ENCODE data around the gene ARRDC3.

Gene ARRDC3

DNA sequence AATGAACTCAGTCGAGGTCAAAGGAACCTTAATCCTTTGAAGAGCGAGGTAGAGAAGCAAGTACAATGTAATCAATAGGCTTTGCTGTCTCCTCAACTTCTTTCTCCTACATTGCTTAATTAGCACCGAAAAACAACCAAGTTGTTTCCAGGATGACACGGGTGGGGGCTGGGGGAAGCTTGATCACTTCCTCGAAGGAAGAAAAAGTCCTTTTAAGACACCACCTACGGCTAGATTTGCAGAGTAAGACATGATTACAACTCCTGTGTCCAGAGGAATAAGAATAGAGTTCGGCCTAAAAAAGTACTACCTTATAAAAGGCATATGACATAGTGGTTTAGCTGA, 811 bp upstream of the ARRDC3 start:
- peak; percentile 62 for DNase-seq

DNA sequence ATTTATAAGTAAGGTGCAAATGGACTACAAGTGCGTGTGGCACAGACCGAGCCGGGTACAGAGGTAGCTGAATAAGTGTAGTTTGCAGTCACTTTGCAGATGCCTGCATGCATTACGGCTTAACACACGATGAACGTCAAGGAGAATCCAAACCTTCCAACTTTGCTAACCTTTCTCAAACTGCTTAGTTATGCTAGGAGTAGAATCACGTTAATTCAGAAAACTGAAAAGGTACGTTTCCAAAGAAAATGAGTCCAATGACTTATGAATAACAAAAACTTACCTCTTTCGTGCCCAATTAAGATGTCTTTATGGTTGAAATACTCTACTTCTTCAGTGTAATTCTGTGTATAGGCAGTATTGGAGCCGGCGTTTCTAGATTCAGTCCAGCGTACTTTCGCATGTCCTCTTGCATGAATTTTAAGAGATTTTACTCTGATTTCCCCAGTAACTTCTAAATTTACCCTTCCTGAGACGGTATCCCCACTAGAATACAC, 539 bp downstream of the ARRDC3 start:
- DNase-seq = peak; percentile 72

DNA sequence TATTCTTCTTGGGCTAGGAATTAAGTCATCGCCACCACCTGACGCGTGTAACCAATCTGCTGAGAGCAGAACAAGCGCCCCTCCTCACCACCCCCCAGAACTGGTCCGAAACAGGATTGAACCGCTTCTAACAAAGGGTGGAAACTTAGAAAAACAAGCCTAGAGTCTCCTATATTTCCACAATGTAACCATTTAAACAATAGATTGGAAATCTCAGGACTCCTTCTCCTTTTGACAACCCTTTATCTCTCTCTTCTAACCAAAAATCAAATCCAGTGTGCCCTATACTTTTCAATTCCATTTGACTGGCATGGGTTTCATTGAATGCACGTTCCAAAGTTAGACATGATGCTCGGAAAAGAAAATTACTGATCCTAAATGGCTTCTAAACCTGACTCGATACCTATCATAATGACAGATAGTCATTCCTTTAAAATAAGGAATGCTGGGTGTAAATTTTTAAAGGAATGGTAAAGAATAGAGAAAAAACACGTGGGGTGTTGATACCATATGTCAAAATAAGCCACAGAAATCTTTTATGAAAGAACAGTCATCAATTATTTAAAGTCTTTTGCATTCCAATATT, 1.2 kb downstream of the ARRDC3 start:
- DNase-seq = peak; percentile 94

DNA sequence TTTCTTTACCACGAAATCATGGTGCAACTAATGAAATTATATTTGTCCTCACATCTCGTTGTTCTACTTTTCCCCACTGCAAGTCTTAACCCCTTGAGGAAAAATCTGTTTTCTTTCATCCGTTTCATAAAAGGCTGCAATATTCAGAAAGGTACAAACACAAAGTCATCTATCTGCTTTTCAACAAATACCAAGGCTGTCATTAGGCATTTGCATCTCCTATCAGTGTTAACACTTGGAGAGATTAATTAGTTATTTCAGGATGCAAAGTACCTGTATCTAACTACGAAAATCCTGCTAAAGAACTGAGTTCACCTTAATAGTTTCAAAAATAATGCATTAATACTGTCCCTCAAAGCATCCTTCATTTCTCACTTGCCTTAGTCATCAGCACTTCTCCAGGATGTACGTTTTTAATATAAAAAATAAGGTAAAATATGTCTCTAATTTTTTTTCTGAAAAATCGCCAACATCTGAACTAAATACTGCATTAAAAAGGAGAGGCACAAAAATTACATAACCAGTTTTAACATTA, 1.8 kb downstream of the ARRDC3 start:
- no peak for DNase-seq

DNA sequence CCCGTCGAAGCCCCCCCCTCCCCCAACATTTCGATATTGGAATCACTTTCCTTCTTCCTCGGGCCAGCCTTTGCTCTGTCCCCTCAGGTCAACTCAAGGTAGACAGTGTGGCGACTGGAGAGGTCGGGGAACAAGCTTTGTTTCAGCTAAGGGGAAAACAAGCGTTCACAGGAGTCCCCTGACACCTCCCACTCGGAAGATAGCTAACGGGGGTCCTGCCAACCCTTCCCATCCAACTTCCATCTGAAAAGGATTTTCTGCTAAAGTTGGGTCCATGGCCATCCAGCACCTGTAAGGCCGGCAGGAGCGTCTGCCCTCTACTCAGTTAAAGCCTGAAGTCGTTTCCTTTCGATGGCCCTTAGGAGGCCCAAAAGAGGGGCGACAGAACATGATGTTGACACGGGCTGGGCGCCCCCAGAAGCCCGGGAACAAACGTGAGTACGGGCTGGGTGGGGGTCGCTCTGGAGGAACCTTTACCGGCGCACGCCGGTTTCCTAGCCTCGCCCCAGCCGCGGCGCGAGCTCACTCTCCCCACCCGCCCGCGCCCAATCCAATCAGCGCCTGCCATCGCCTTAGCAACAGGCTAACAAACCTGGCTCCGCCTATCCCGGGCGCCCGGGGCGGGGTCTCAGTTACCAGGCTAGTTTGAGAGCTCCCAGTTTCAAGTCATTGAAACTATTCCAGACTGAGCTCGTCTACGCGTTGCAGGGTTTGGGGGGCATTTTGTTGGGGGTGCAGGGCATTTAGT, 2.5 kb downstream of the ARRDC3 start:
- peak; percentile 99 for DNase-seq

DNA sequence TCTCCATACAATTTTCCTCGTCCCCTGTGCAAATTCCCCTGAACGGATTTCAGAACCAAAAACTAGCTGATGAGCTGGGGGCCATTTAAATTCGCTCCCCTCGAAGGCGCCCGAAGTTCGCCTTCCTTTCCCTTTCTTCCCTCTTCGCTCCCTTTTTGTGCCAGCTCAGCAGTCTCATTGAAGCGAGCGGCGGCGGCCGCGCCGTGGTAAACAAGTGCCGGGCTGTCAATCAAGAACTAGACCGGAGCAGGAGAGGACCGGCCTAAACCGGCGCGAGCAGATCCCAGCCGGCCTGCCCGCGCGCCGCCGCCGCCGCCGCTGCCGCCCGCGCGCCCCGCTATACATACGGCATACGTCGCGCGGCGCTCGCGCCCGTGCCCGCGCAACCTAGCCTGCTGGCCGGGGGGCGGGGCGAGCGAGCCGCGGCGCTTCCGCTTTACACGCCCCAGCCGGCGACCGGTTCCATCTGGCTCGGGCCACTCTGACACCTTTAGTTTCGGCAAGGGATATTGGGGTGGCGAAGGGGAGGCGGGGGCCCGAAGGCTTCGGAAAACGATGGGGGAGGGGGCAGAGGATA, 3.1 kb downstream of the ARRDC3 start:
- DNase-seq = peak; percentile 97

DNA sequence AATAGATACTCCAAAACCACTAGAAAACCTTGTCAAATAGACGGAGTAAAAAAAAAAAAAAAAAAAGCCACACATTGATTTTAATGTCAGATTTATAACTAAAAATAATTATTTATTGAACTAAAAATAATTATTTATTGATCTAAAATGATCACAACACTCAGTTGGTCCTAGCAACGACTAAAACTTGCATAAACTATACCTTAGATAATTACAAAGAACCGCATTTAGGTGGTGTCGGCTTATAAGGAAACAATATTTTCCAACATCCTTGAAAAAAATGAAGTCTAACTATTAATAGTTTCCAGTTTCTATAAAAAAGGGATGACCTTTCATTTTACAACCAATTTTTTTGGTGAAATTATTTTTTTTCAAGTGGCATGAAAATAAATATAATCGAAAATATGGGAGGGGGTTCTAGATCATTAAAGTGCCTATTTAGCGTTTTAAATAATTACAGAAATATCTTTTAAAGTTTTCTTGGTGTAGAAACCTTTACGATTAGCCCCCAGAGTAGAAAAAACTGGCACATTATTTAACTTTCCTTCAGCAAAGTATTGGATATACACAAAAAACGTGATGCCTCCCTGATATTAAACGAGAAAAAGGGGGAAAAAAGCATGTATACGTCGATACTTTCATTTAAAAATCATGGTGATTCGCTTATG, 3.7 kb downstream of the ARRDC3 start:
- DNase-seq = peak; percentile 20

DNA sequence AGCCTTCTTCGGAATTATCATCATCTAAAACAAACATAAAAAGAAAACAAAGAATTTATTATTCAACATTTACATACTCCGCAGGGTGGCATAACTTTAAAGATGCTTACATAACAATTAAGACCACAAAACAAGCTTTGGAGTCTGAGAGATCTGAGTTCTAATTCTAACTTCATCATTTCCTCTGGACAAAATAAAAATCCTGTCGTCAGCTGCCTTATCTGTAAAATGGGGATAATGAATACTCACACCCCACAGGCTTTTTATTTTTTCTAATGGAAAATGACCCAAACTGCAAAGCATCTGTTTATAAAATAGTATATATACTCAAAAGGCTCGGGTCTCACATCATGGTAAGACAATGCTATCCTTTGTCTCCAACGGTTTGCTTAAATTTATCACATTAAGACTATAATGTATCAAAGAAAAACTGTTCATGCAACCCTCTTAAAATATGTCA, 4.3 kb downstream of the ARRDC3 start:
- peak; percentile 40 for DNase-seq

DNA sequence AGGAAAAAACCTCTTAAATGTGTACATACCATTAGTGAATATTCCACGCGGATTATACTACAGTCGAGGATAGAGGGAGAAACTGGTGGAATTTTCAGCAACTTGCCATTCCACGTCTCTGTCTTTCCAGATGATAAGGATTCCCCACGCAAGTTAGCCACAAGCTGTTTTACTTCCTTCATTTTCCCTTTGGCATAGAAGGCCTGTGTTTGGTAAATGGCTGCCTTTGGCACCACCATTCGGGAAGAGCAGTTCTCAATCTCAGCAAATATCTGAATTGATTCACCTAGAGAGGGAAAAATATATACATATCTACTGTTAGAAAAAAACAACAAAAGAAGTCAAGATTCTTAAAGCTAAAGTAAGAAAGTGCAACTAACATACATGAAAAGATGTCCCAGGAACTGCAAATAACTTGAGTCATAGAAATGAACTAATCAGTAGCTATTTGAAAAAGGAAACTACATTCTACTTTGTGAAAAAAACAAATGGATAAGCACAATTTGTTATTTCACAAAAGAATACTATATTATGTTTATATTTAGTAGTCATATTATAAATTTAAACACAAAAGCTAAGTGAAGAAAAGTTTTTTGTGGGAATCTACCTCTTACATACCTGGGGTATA, 8.1 kb downstream of the ARRDC3 start:
- DNase-seq = no peak

DNA sequence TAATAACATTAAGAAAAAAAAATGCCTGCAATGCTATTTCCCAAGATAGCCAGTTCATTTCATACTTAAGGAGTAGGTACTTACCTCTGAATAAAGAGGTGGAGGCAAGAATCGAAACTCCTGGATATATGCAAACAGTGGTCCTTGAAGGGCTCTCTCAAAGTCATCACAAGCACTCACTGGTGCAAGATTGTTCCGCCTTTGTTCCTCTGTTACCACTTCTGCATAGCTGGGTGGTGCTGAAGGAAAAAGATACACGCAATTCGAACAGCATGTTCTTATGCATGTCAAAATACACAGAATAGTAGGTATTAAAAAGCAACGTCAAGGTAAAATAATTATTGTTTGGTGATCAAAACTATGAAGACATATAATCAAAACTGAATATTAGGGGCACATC, 9.5 kb downstream of the ARRDC3 start:
- DNase-seq = no peak

DNA sequence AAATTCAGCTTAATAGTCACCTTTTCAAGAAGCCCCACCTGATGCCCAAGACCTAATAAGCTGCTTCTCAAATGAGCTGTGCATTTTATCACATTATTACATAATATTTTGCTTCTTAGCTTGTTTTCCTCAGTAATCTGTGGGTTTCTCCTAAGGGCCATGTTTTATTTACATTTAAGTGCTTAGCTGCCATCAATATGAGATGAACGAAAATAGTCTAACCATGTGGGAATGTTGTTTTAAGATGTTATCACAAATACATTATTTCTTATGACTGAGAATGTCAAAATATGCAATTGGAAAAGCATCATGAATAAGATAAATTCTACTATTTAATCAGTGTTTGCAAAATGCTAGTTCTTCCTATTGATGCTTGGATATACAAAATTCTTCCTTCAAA, 10.1 kb downstream of the ARRDC3 start:
- DNase-seq = no peak

DNA sequence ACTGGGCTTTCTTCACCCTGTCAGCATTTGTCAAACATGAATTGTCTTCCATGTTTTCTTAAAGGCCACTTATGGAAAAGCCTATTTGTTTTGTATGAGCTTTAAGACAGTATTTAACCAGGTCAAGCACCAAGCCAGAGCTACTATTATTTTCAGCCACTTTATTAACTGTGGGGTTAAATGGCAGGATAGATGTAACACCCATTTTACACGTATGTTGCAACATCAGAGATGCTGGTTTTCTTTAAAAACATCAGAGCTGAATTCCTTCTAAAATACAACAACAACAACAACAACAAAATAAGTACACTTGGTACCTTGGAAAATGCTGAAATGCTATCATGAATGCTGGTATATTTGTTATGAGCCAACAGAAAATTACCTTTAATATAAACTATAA, 13.6 kb downstream of the ARRDC3 start:
- no peak for DNase-seq

DNA sequence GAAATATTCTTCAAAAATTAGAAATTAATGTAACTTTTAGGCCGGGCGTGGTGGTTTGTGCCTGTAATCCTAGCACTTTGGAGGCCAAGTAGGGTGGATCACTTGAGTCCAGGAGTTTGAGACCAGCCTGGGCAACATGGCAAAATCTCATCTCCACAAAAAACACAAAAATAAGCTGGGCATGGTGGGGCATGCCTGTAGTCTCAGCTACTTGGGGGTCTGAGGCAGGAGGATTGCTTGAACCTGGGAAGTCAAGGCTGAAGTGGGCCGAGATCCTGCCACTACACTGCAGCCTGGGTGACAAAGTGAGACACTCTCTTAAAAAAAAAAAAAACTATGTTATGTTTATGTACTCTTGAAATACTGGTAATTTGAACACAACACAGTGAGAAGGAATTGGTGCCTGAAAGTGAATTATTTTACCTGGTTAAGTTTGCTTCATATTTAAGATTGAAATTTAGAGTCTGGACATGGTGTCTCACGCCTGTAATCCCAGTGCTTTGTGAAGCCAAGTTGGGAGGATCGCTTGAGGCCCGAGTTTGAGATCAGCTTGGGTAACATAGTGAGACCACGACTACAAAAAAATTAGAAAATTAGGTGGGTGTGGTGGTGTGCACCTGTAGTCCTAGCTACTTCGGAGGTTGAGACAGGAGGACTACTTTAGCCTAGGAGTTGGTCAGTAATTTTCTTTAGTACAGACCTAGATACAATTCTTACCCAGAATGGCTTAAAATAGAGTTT, 15.0 kb downstream of the ARRDC3 start:
- no peak for DNase-seq

DNA sequence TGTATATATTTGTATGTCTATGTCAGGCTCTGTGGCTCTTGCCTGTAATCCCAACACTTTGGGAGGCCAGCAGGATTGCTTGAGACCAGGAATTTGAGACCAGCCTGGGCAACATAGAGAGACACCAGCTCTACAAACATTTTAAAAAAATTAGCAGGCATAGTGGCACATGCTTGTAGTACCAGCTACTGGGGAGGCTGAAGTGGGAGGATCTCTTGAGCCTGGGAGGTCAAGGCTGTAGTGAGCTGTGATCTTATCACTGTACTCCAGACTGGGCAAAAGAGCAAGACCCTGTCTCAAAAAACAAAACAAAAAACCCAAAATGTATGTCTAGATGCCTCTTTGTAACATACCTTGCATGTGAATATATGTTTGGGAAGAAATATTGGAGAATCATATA, 15.8 kb downstream of the ARRDC3 start:
- no peak for DNase-seq

DNA sequence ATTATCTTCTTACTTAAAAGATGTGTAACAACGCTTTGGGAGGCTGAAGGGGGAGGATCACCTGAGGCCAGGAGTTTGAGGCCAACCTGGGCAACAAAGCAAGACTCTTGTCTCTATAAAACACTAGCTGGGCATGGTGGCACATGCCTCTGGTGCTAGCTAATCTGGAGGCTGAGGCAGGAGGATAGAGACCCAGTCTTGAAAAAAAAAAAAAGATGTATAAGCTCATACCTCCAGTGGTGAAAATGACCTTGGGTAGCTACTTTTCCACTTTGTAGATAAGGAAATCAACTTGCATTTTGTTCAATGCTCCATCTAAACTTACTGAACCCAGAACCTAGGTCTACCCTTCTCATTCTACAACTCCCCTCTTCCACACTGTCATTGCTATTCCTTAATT, 16.6 kb downstream of the ARRDC3 start:
- no peak for DNase-seq

DNA sequence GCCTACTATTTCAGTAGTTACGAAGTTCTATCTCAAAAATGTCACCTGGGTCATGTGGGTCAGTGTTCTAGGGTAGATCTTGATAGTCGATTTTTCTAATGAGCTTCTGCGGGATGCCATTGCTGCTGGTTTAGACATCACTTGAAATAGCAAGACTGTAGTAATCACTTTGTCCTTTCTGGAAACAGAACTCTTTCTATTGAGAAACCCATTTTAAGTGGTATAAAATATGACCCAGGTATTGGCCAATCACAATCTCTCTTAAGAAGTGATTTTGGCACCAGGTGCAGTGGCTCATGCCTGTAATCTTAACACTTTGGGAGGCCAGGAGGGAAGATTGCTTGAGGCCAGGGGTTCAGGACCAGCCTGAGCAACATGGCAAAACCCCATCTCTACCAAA, 17.6 kb downstream of the ARRDC3 start:
- no peak for DNase-seq

DNA sequence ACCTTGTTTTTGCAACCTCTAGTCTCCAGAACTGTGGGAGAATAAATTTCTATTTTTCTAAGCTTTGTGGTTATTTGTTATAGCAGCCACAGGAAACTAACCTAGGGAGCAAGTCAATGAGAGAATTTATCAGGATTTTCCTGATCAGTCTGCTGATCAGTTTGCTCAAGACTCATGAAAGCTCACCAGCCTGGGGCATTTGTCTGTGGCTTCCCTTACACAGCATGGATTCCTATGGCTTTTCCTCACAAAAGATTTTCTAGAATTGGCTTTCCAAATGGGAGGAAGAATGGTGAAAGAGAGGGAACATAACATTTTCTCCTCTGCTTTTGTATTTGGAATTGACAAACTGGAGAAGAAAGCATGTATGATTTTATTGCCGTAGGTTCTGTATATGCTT, 20.2 kb downstream of the ARRDC3 start:
- no peak for DNase-seq

DNA sequence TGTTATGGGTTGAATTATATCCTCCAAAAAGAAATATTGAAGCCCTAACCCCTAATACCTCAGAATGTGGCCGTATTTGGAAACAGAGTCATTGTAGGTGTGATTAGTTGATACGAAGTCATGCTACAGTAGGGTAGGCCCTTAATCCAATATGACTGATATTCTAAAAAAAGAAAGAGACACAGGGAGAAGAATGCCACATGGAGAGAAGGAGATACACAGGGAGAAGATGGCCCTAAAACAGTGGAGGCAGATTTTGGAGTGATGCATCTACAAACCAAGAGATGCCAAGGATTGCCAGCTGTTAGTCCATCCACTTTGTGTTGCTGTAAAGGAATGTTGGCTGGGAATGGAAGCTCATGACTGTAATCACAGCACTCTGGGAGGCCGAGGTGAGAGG, 21.3 kb downstream of the ARRDC3 start:
- DNase-seq = no peak

DNA sequence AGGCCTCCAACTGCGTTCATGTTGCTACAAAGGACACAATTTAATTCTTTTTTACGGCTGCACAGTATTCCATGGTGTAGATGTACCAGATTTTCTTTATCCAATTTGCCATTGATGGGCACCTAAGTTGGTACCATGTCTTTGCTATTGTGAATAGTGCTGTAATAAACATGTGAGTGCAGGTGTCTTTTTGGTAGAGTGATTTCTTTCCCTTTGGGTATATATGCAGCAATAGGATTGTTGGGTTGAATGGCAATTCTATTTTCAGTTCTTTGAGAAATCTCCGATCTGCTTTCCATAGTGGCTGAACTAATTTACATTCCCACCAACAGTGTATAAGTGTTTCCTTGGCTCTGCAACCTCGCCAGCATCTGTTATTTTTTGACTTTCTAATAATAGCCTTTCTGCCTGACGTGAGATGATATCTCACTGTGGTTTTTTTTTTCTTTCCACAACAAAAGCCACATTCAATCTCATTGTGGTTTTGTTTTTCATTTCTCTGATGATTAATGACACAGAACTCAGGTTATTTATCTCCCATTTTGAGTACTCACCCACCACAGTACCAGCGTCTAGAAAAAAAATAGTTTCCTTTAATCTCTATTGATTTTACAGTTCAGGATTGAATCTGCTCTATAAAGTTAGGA, 21.9 kb downstream of the ARRDC3 start:
- DNase-seq = peak; percentile 64

DNA sequence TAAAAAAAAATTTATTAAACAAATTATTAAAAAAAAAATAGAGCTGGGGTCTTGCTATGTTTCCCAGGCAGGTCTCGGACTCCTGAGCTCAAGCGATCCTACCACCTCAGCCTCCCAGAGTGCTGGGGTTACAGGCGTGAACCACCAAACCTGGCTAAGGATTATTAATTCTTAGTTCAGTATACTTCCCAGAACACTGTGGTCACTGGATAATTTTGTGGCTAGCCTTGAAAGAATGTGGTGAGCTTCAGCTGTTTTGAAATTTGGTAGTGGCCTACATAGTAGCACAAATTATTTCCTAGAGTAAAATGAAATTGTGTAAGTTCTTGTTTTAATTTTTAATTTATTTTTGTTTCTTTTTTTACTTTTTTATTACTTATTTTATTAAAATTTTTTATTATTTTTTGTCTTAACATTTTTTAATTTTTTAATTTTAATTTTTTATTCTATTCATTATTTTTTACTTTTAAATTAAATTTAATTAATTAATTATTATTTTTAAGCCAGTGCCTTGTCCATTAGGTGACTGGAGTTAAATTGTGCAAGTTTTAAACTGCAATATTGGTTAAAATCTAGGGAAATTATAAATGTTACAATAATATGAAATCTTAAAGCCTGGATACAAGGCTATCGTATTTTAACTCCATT, 23.0 kb downstream of the ARRDC3 start:
- DNase-seq = peak; percentile 49

DNA sequence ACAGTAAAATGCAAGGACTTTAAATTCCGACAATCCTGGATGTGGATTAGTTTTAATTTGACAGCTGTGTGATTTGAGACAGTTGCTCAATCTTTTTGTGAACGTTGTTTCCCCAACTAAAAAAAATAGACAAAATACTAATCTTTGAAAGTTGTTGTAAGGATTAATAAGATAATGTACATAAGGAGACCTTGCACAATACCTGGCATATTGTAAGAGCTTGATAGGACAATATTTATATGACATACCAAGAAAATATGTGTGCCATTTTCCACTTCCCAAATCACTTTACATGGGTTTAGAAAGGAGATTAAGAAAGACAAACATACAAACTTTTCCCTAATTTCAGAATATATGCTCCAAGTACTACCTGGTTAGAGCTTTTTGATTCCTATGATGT, 25.3 kb downstream of the ARRDC3 start:
- no peak for DNase-seq

Data from hematopoietic multipotent progenitor cell treated with erythropoietin and hydrocortisone succinate and interleukin-3 and kit ligand, for 4 days (in vitro differentiated cells).